ENCODE results near the gene ZNF557. TPM values are rescaled to one million over a fixed set of nuclear protein-coding genes. Genes with fewer than 3 reads are reported as not detected.
"Not testable (repeated sequence)": the region's sequence is repeated elsewhere in the genome, so short reads cannot be mapped to it uniquely, and the experiment has no call there.

ZNF557 gene
- total RNA-seq, 1 donor from 2014 or later: 15.7 TPM

DNA sequence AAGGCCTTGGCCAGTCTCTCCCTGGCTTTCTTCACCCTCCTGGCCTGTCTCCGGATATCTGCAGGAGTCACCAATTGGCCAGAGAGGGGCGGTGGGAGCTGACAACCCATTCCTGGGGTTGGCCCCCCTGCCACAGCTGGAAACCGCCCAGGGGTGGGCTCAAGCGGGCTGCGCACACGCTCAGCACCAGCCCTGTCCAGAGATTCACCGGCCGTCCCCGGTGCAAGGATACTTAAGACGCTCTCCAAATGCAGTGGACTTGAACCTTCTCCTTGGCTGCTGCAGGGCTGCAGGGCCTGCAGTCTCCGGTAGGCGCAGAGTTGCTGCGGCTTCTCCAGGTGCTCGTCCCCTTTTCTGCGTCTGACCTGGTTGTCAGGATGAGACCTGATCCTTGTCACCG is 13.1 kb upstream of the ZNF557 start:
- not testable (repeated sequence) for H3K4me1 Mint-ChIP-seq (ENCODE audit: low read depth); H3K36me3 Mint-ChIP-seq (ENCODE audit: insufficient read depth); H3K27ac Mint-ChIP-seq; H3K9me3 Mint-ChIP-seq (ENCODE audit: low read depth); H3K4me3 Mint-ChIP-seq (ENCODE audit: low read depth); DNase-seq (ENCODE audit: low spot score, unreplicated experiment); H3K27me3 Mint-ChIP-seq

DNA sequence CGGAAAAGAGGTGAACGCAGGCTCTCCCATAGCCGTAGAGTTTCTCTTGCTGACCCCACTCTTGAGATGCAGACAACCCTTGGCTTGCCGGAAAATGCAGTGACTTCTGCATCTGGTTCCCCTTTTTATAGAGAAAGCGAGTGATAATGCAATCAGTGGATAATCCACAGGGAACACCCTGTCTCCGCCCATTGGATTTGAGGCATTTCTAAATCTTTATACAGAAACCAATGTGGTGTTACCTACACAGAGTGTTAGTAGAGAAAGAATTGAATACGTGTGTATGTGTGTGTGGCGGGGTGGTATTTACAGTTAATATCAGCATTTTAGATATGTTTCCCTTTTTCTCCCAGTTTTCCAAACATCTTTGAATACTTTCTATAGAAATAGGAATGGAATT is 10.9 kb upstream of the ZNF557 start, which contains the start of gene MBD3L3:
Gene MBD3L3 (minus strand): TSS at position 101 of the 400 bp plus-strand sequence. CDS start 71 bp downstream, at position 30.
- DNase-seq (ENCODE audit: low spot score, unreplicated experiment); H3K27ac Mint-ChIP-seq; H3K36me3 Mint-ChIP-seq (ENCODE audit: insufficient read depth); H3K4me1 Mint-ChIP-seq (ENCODE audit: low read depth); H3K27me3 Mint-ChIP-seq; H3K4me3 Mint-ChIP-seq (ENCODE audit: low read depth); H3K9me3 Mint-ChIP-seq (ENCODE audit: low read depth): not testable (repeated sequence)

DNA sequence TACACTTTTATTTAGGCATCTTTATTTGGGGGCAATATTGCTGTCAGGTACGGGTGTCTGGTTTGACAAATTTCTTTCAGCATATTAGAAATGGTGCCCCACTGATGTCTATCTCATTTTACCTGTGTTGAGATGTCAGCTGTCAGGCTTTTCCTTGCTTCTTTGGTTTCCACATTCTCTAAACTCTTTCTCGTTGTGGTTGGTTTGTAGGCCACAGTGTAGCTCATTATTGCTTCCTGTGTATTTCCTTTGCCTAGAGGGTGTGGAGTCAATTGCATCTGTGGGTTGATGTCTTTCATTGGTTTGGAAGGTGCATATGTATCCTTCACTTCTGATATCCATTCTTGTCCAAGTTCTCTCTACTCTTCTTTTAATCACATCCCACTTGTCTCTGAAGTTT is 9.5 kb upstream of the ZNF557 start:
- not testable (repeated sequence) for H3K36me3 Mint-ChIP-seq (ENCODE audit: insufficient read depth); H3K27ac Mint-ChIP-seq; H3K4me3 Mint-ChIP-seq (ENCODE audit: low read depth); H3K4me1 Mint-ChIP-seq (ENCODE audit: low read depth); H3K9me3 Mint-ChIP-seq (ENCODE audit: low read depth); DNase-seq (ENCODE audit: low spot score, unreplicated experiment); H3K27me3 Mint-ChIP-seq

DNA sequence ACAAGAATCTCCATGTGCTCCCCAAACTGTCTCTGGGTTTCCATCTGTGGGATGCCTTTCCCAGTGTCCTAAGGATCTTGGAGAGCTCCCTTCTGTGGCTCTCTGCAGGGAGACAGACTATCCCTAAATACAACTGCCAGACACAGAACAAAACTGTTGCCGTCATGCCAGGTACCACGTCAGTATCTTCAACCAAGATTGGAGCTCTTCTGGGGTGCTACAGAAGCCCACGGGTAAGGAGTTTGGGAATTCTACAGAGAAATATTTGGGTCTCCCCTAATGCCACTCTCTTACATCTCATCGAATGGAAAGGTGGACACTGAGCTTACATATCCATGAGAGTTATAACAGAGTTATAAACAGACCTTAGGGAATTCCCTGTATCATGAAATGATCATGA is 6.2 kb upstream of the ZNF557 start:
- Mint-ChIP-seq H3K36me3 (ENCODE audit: insufficient read depth) (no peaks in the 10 kb centered on the region), H3K9me3 (ENCODE audit: low read depth) (peaks cover 6% of the 10 kb centered on the region), H3K4me3 (ENCODE audit: low read depth) (no peak overlapping the region), H3K27me3 (no peaks in the 10 kb centered on the region), H3K27ac (no peak overlapping the region), H3K4me1 (ENCODE audit: low read depth) (no peaks in the 10 kb centered on the region)
- DNase-seq (ENCODE audit: low spot score, unreplicated experiment): no peak
- TF ChIP-seq, protein P1, sequence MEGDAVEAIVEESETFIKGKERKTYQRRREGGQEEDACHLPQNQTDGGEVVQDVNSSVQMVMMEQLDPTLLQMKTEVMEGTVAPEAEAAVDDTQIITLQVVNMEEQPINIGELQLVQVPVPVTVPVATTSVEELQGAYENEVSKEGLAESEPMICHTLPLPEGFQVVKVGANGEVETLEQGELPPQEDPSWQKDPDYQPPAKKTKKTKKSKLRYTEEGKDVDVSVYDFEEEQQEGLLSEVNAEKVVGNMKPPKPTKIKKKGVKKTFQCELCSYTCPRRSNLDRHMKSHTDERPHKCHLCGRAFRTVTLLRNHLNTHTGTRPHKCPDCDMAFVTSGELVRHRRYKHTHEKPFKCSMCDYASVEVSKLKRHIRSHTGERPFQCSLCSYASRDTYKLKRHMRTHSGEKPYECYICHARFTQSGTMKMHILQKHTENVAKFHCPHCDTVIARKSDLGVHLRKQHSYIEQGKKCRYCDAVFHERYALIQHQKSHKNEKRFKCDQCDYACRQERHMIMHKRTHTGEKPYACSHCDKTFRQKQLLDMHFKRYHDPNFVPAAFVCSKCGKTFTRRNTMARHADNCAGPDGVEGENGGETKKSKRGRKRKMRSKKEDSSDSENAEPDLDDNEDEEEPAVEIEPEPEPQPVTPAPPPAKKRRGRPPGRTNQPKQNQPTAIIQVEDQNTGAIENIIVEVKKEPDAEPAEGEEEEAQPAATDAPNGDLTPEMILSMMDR (IDR thresholded peaks at IDR 0.05; ENCODE audit: unreplicated experiment): no peak

DNA sequence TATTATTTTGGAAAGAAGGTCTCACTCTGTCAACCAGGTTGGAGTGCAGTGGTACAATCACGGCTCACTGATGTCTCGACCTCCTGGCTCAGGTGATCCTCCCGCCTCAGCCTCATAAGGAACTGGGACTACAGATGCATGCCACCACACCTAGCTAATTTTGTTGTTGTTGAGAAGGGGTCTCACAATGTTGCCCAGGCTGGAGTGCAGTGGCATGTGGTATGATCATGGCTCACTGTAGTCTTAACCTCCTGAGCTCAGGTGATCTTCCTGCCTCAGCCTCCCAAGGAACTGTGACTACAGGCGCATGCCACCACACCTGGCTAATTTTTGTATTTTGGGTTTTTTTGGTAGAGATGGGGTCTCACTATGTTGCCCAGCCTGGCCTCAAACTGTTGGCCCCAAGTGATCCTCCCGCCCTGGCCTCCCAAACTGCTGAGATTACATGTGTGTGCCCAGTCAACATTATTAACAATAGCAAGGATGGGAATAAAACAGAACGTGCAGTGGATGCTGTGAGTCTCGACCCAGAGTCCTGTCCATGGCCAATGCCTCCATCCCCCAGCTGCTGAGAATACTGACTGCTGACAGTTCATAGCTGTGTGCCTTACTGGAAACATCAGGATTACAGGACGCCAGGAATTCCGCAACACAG is 5.6 kb upstream of the ZNF557 start:
- no peak for DNase-seq (ENCODE audit: low spot score, unreplicated experiment)
- H3K4me1 Mint-ChIP-seq (ENCODE audit: low read depth): peaks cover under 1% of the 10 kb centered on the region
- no peak overlapping the region for H3K4me3 Mint-ChIP-seq (ENCODE audit: low read depth)
- no peaks in the 10 kb centered on the region for H3K36me3 Mint-ChIP-seq (ENCODE audit: insufficient read depth)
- no peak overlapping the region for H3K27ac Mint-ChIP-seq
- peaks cover 8% of the 10 kb centered on the region for H3K9me3 Mint-ChIP-seq (ENCODE audit: low read depth)
- TF ChIP-seq, protein P1 (IDR thresholded peaks at IDR 0.05; ENCODE audit: unreplicated experiment): no peak
- no peaks in the 10 kb centered on the region for H3K27me3 Mint-ChIP-seq

GRCh38 chr19:7067122-7067521 is 2.4 kb upstream of the ZNF557 start:
- DNase-seq (ENCODE audit: low spot score, unreplicated experiment); H3K4me3 Mint-ChIP-seq (ENCODE audit: low read depth); H3K36me3 Mint-ChIP-seq (ENCODE audit: insufficient read depth); H3K27ac Mint-ChIP-seq; H3K4me1 Mint-ChIP-seq (ENCODE audit: low read depth); H3K27me3 Mint-ChIP-seq: not testable (repeated sequence)
- H3K9me3 Mint-ChIP-seq (ENCODE audit: low read depth): peaks cover 10% of the 10 kb centered on the region
- TF ChIP-seq, protein P1 (IDR thresholded peaks at IDR 0.05; ENCODE audit: unreplicated experiment): peak; percentile 18

- H3K4me3 Mint-ChIP-seq (ENCODE audit: low read depth): no peak overlapping the region
- H3K27ac Mint-ChIP-seq: no peak overlapping the region
- peaks cover 14% of the 10 kb centered on the region for H3K9me3 Mint-ChIP-seq (ENCODE audit: low read depth)
- TF ChIP-seq, protein P1 (IDR thresholded peaks at IDR 0.05; ENCODE audit: unreplicated experiment): no peak
- H3K4me1 Mint-ChIP-seq (ENCODE audit: low read depth): peaks cover 2% of the 10 kb centered on the region
- peaks cover 8% of the 10 kb centered on the region for H3K36me3 Mint-ChIP-seq (ENCODE audit: insufficient read depth)
- no peak for DNase-seq (ENCODE audit: low spot score, unreplicated experiment)
- no peaks in the 10 kb centered on the region for H3K27me3 Mint-ChIP-seq
These were observed 1.8 kb upstream of the ZNF557 start for GRCh38 chr19:7067716-7068115.

All from progenitor cell of endocrine pancreas (in vitro differentiated cells).